T-cell (primary cell): Measurements from ENCODE around the gene DBN1. TPM values are rescaled to one million over a fixed set of nuclear protein-coding genes. Genes with fewer than 3 reads are reported as not detected.
A peak's percentile ranks its signal among the peaks of the same experiment; 100 is the strongest.

Source experiments
- ATAC-seq, 4 experiments: fragments of 200-7000 bp in 3 of 4; fragments of 150-1000 bp in 1 of 4; cut with Tn5 transposase; replicated peaks in 1 of 4; 1 replicate in 3 of 4; 2 replicates in 1 of 4; pipeline ENCODE4 v1.10.0; 2021; ENCODE audit warnings: moderate library complexity in 3 of 4, mild to moderate bottlenecking in 2 of 4, moderate number of reproducible peaks in 1 of 4
- CTCF ChIA-PET, 2 donors: fragments of 300-600 bp; sonication (Branson Sonifier 250); formaldehyde crosslinking; loops; one replicate each; lab custom pipeline; 2022; ENCODE audit warnings: antibody characterized with exemption in 2 of 2; lab: Charles Lee
- POLR2A ChIA-PET, 2 donors: fragments of 300-600 bp; sonication (Branson Sonifier 250); formaldehyde crosslinking; loops; one replicate each; lab custom pipeline; 2022; ENCODE audit warnings: antibody characterized with exemption in 2 of 2; lab: Charles Lee
- DNase-seq, 35 experiments: peaks; one replicate each; pipeline versions ENCODE4 v3.0.0 to v3.0.0-alpha.2; 2013 to 2023
- H3K27ac ChIP-seq: one replicate; pipeline ENCODE4 v1.5.1; 2013; ENCODE audit warnings: low read length
- H3K27me3 ChIP-seq, 2 experiments: replicated peaks in 1 of 2; 1 replicate in 1 of 2; 2 replicates in 1 of 2; pipeline versions ENCODE4 v1.6.1 to v1.7.0; 2013; ENCODE audit warnings: low read length in 1 of 2, mixed read lengths in 1 of 2; ENCODE audit not compliant: control insufficient read depth in 2 of 2, insufficient read depth in 2 of 2; ENCODE audit errors: extremely low read depth in 1 of 2
- H3K36me3 ChIP-seq, 2 donors: 1 replicate in 1 of 2; 2 replicates in 1 of 2; pipeline versions ENCODE4 v1.6.1 to v1.7.0; 2013; ENCODE audit warnings: low read length in 1 of 2; ENCODE audit not compliant: control insufficient read depth in 2 of 2, insufficient read depth in 1 of 2; ENCODE audit errors: extremely low read depth in 1 of 2
- H3K4me1 ChIP-seq, 2 experiments: 1 replicate in 1 of 2; 2 replicates in 1 of 2; pipeline versions ENCODE4 v1.6.1 to v1.7.0; 2013; ENCODE audit warnings: low read length in 2 of 2, mixed read lengths in 1 of 2; ENCODE audit not compliant: insufficient read depth in 2 of 2, control insufficient read depth in 1 of 2; ENCODE audit errors: extremely low read depth in 1 of 2
- H3K4me3 ChIP-seq, 2 donors: 1 replicate in 1 of 2; 2 replicates in 1 of 2; pipeline versions ENCODE4 v1.5.1 to v1.7.0; 2013; ENCODE audit warnings: mild to moderate bottlenecking in 2 of 2, low read length in 1 of 2, moderate library complexity in 1 of 2; ENCODE audit not compliant: control insufficient read depth in 1 of 2; ENCODE audit errors: extremely low read depth in 1 of 2
- H3K9me3 ChIP-seq: 2 replicates; pipeline ENCODE4 v1.7.0; 2013
- H3K27ac Mint-ChIP-seq, 2 donors: one replicate each; pipeline ENCODE4 v1.8.0; 2020 to 2021; ENCODE audit warnings: mild to moderate bottlenecking in 2 of 2, mixed read lengths in 2 of 2
- H3K27me3 Mint-ChIP-seq, 2 donors: one replicate each; pipeline ENCODE4 v1.8.0; 2021 to 2022; ENCODE audit warnings: mixed read lengths in 2 of 2
- H3K36me3 Mint-ChIP-seq: one replicate; pipeline ENCODE4 v1.8.0; 2021; ENCODE audit warnings: mixed read lengths
- H3K4me1 Mint-ChIP-seq, 3 donors: one replicate each; pipeline ENCODE4 v1.8.0; 2020 to 2022; ENCODE audit warnings: mixed read lengths in 3 of 3, mild to moderate bottlenecking in 1 of 3
- H3K4me3 Mint-ChIP-seq, 3 donors: one replicate each; pipeline ENCODE4 v1.8.0; 2020 to 2022; ENCODE audit warnings: mild to moderate bottlenecking in 3 of 3, mixed read lengths in 3 of 3, moderate library complexity in 3 of 3
- H3K9me3 Mint-ChIP-seq, 3 donors: one replicate each; pipeline ENCODE4 v1.8.0; 2020 to 2022; ENCODE audit warnings: mixed read lengths in 3 of 3
- WGBS: methylation state at CpG from one replicate; pipeline ENCODE4 v1.1.5; 2013; ENCODE audit warnings: missing lambda C conversion rate; ENCODE audit not compliant: insufficient coverage; 5-methylcytosine and 5-hydroxymethylcytosine counted together
- total RNA-seq, 35 experiments: library from RNA in 6 of 35; stranded (reverse) in 6 of 35; fragments of 120-200 nt in 1 of 35; gene quantifications; one replicate each; pipeline versions ENCODE4 v1.2.1 to v1.2.4 and lab custom pipeline; 2013 to 2026

Gene DBN1
- total RNA-seq, 5 donors from 2014 or later (not counting 1 experiment from before 2014, with no cell fraction given), result 11.6 to 41.3 (median 21.1) TPM

- H3K4me3 ChIP-seq, result no peak overlapping the region
- ATAC-seq (no peak), DNase-seq (no peak)
- no peak overlapping the region for H3K27ac ChIP-seq
- no peaks in the 10 kb centered on the region for H3K27me3 ChIP-seq
- H3K4me3 Mint-ChIP-seq, result no peak overlapping the region
- peaks cover 0 to 3% of the 10 kb centered on the region in 2 donors for H3K36me3 ChIP-seq
- no peaks in the 10 kb centered on the region for H3K36me3 Mint-ChIP-seq
- H3K27me3 Mint-ChIP-seq, result no peaks in the 10 kb centered on the region
- peaks cover 4 to 31% of the 10 kb centered on the region in 2 experiments for H3K4me1 ChIP-seq
- no peaks in the 10 kb centered on the region for H3K9me3 ChIP-seq
- no peak overlapping the region for H3K27ac Mint-ChIP-seq
- POLR2A ChIA-PET, result no interaction called here
- H3K9me3 Mint-ChIP-seq, result no peaks in the 10 kb centered on the region
- 97% methylated on average over 10 of the region's 14 CpGs for WGBS
- H3K4me1 Mint-ChIP-seq, result peaks cover 11 to 20% (median 18%) of the 10 kb centered on the region in 3 donors
- CTCF ChIA-PET, result interaction anchor here in 1 of 2 donors (1.4 kb wide), 1 partner anchor 32 kb away, joined by 3 read pairs; the partner anchor contains the start of gene GRK6
These were observed 14.5 kb downstream of the DBN1 start for GRCh38 chr5:177458912-177459350.

- Mint-ChIP-seq H3K27ac (peak overlapping the region in 1 of 2 donors; percentile 27), H3K4me1 (peaks cover 19 to 27% (median 27%) of the 10 kb centered on the region in 3 donors), H3K9me3 (no peaks in the 10 kb centered on the region)
These were observed 15.4 kb downstream of the DBN1 start for GRCh38 chr5:177457852-177458681.

GRCh38 chr5:177456976-177457851 lies 16.2 kb downstream of the DBN1 start:
- no peaks in the 10 kb centered on the region for H3K27me3 Mint-ChIP-seq
- H3K9me3 Mint-ChIP-seq, result no peaks in the 10 kb centered on the region
- Histone ChIP-seq H3K27me3 (peaks cover 0 to 3% of the 10 kb centered on the region in 2 experiments), H3K27ac (no peak overlapping the region), H3K9me3 (no peaks in the 10 kb centered on the region), H3K4me3 (no peak overlapping the region), H3K36me3 (peaks cover 0 to 3% of the 10 kb centered on the region in 2 donors), H3K4me1 (peaks cover 3 to 41% of the 10 kb centered on the region in 2 experiments)
- peak overlapping the region; percentile 24 to 31 (median 25) for H3K4me3 Mint-ChIP-seq
- ChIA-PET POLR2A (no interaction called here), CTCF (interaction anchor here (0.5 to 5.1 kb wide), 14 partner anchors 17 to 154 kb away, joined by 3 to 94 read pairs (median 4); partner anchors contain the start of genes GRK6 (in 1 of the 2) and PDLIM7 (in 1 of the 2))
- DNase-seq (peak in 27 of 35 experiments; percentile 29 to 74 (median 46)), ATAC-seq (no peak)
- H3K27ac Mint-ChIP-seq, result peak overlapping the region; percentile 27 to 52
- H3K4me1 Mint-ChIP-seq, result peaks cover 18 to 27% (median 27%) of the 10 kb centered on the region in 3 donors
- H3K36me3 Mint-ChIP-seq, result no peaks in the 10 kb centered on the region
- 88% methylated on average over 7 of the region's 24 CpGs for WGBS

More at GRCh38 chr5:177457852-177458681, 15.4 kb downstream of the DBN1 start:
- Mint-ChIP-seq H3K27me3 (no peaks in the 10 kb centered on the region), H3K36me3 (no peaks in the 10 kb centered on the region), H3K4me3 (no peak overlapping the region)
- peaks cover 0 to 2% of the 10 kb centered on the region in 2 experiments for H3K27me3 ChIP-seq
- no peak overlapping the region for H3K4me3 ChIP-seq
- ATAC-seq (no peak), DNase-seq (no peak)
- POLR2A ChIA-PET, result no interaction called here
- 90% methylated on average over 15 of the region's 20 CpGs for WGBS
- peaks cover 0 to 3% of the 10 kb centered on the region in 2 donors for H3K36me3 ChIP-seq
- CTCF ChIA-PET, result interaction anchor here (0.5 to 5.1 kb wide), 12 partner anchors 18 to 545 kb away, joined by 3 to 94 read pairs (median 4); partner anchors contain the start of genes GRK6 (in 1 of the 2) and PDLIM7 (in 1 of the 2)
- H3K27ac ChIP-seq, result no peak overlapping the region
- no peaks in the 10 kb centered on the region for H3K9me3 ChIP-seq
- H3K4me1 ChIP-seq, result peaks cover 4 to 40% of the 10 kb centered on the region in 2 experiments

- Histone ChIP-seq H3K4me3 (peak overlapping the region in 1 of 2 donors; percentile 57), H3K27ac (no peak overlapping the region), H3K27me3 (peaks cover 0 to 3% of the 10 kb centered on the region in 2 experiments), H3K9me3 (no peaks in the 10 kb centered on the region), H3K36me3 (peaks cover 0 to 3% of the 10 kb centered on the region in 2 donors), H3K4me1 (peaks cover 1 to 39% of the 10 kb centered on the region in 2 experiments)
- Mint-ChIP-seq H3K27me3 (no peaks in the 10 kb centered on the region), H3K4me3 (no peak overlapping the region), H3K9me3 (no peaks in the 10 kb centered on the region), H3K4me1 (peaks cover 21 to 28% (median 24%) of the 10 kb centered on the region in 3 donors), H3K27ac (peak overlapping the region in 1 of 2 donors; percentile 86), H3K36me3 (no peaks in the 10 kb centered on the region)
- ATAC-seq (no peak), DNase-seq (no peak)
- CTCF ChIA-PET, result interaction anchor here (0.7 to 5.1 kb wide), 7 partner anchors 53 to 153 kb away, joined by 3 to 94 read pairs (median 6); no protein-coding TSS in a partner anchor
- POLR2A ChIA-PET, result no interaction called here
- 40% methylated on average over 4 of the region's 12 CpGs for WGBS
These were observed 16.9 kb downstream of the DBN1 start for GRCh38 chr5:177456591-177456964.

- WGBS, result under 1% methylated on average over 61 of the region's 76 CpGs
- peak overlapping the region; percentile 84 to 86 for H3K27ac Mint-ChIP-seq
- peaks cover 21 to 26% (median 25%) of the 10 kb centered on the region in 3 donors for H3K4me1 Mint-ChIP-seq
- peaks cover 0 to 40% of the 10 kb centered on the region in 2 experiments for H3K4me1 ChIP-seq
- H3K36me3 Mint-ChIP-seq, result no peaks in the 10 kb centered on the region
- ATAC-seq (peak; percentile 29 to 35 (median 31)), DNase-seq (peak; percentile 78 to 98 (median 92))
- peak overlapping the region; percentile 76 for H3K27ac ChIP-seq
- H3K9me3 Mint-ChIP-seq, result no peaks in the 10 kb centered on the region
- ChIA-PET CTCF (interaction anchor here (0.6 to 6.4 kb wide), 21 partner anchors 10 to 146 kb away, joined by 3 to 94 read pairs (median 6); partner anchors contain the start of genes GRK6 (in 1 of the 2), LMAN2 (in 1 of the 2), PDLIM7 (in 1 of the 2) and PRR7 (in 1 of the 2)), POLR2A (interaction anchor here (0.6 to 2.1 kb wide), 8 partner anchors 10 to 136 kb away, joined by 3 to 7 read pairs (median 4); no protein-coding TSS in a partner anchor)
- no peaks in the 10 kb centered on the region for H3K9me3 ChIP-seq
- no peaks in the 10 kb centered on the region for H3K27me3 Mint-ChIP-seq
- H3K36me3 ChIP-seq, result peaks cover 0 to 3% of the 10 kb centered on the region in 2 donors
- H3K4me3 ChIP-seq, result peak overlapping the region; percentile 57 to 78
- peak overlapping the region; percentile 81 to 85 (median 82) for H3K4me3 Mint-ChIP-seq
- H3K27me3 ChIP-seq, result peaks cover 0 to 3% of the 10 kb centered on the region in 2 experiments
These were observed 17.5 kb downstream of the DBN1 start for GRCh38 chr5:177455661-177456590.
